Endothelial cell of umbilical vein (primary cell): Measurements from ENCODE around the gene IL36G. TPM values are rescaled to one million over a fixed set of nuclear protein-coding genes. Genes with fewer than 3 reads are reported as not detected.

ENCODE experiments used
- BruUV-seq: library from RNA; stranded (reverse); fragments of 400-500 nt; replicated peaks from 2 replicates; lab custom pipeline; 2021; lab: Mats Ljungman, UMichigan
- CTCF ChIA-PET: fragments of 300-600, 350-600 bp; sonication (Branson Sonifier 250); formaldehyde crosslinking; loops from one replicate; lab custom pipeline; 2021; ENCODE audit warnings: antibody characterized with exemption, inconsistent platforms; lab: Charles Lee
- POLR2A ChIA-PET: fragments of 300-600, 350-600 bp; sonication (Branson Sonifier 250); formaldehyde crosslinking; loops from one replicate; lab custom pipeline; 2021; ENCODE audit warnings: antibody characterized with exemption, inconsistent platforms; lab: Charles Lee
- DNase-seq: peaks from one replicate; pipeline ENCODE4 v3.0.0-alpha.2; 2011; ENCODE audit warnings: low read depth, low spot score
- FAIRE-seq: peaks from 2 replicates; lab custom pipeline; 2011; peaks lifted over from hg19 to GRCh38; lab: Jason Lieb, UNC
- H2AFZ ChIP-seq: 2 replicates; pipeline ENCODE4 v1.6.0; 2012; ENCODE audit warnings: low read depth, low read length, control low read depth, inconsistent platforms
- H3K27ac ChIP-seq: 2 replicates; pipeline ENCODE4 v1.5.1; 2011; ENCODE audit warnings: low read depth, mild to moderate bottlenecking, control low read depth, low read length, moderate library complexity; ENCODE audit not compliant: insufficient read depth
- H3K27me3 ChIP-seq, 2 experiments: 2 replicates each; pipeline versions ENCODE4 v1.6.0 to v1.6.1; 2011; ENCODE audit warnings: low read length in 2 of 2, mixed read lengths in 1 of 2; ENCODE audit not compliant: control insufficient read depth in 2 of 2, insufficient read depth in 2 of 2
- H3K36me3 ChIP-seq, 2 experiments: 2 replicates in 1 of 2; 3 replicates in 1 of 2; pipeline ENCODE4 v1.5.1; 2011; ENCODE audit warnings: low read length in 2 of 2, mild to moderate bottlenecking in 1 of 2, moderate library complexity in 1 of 2; ENCODE audit not compliant: control insufficient read depth in 2 of 2, insufficient read depth in 2 of 2; ENCODE audit errors: extremely low read depth in 1 of 2
- H3K4me1 ChIP-seq: 3 replicates; pipeline ENCODE4 v1.5.1; 2011; ENCODE audit warnings: mild to moderate bottlenecking, low read length; ENCODE audit not compliant: control insufficient read depth, insufficient read depth; ENCODE audit errors: extremely low read depth
- H3K4me2 ChIP-seq: 2 replicates; pipeline ENCODE4 v1.6.1; 2011; ENCODE audit warnings: low read length, control low read depth, mixed read lengths; ENCODE audit not compliant: insufficient read depth
- H3K4me3 ChIP-seq, 3 experiments: fragments of 200-600 bp in 1 of 3; sonication (generic), shearing (Covaris generic) in 1 of 3; replicated peaks in 1 of 3; 2 replicates each; pipeline ENCODE4 v1.5.1; 2011 to 2016; ENCODE audit warnings: control low read depth in 3 of 3, low read length in 3 of 3, mild to moderate bottlenecking in 2 of 3, inconsistent platforms in 1 of 3, low read depth in 1 of 3, moderate library complexity in 1 of 3; ENCODE audit not compliant: insufficient read depth in 1 of 3
- H3K79me2 ChIP-seq: 2 replicates; pipeline ENCODE4 v1.6.0; 2012; ENCODE audit warnings: low read length, inconsistent platforms; ENCODE audit not compliant: control insufficient read depth, insufficient read depth
- H3K9ac ChIP-seq: replicated peaks from 2 replicates; pipeline ENCODE3; 2011; ENCODE audit warnings: low read length, control low read depth; ENCODE audit not compliant: insufficient read depth; ENCODE audit errors: extremely low read depth
- H3K9me1 ChIP-seq: replicated peaks from 3 replicates; pipeline ENCODE4 v1.6.0; 2011; ENCODE audit warnings: mild to moderate bottlenecking, low read length; ENCODE audit not compliant: control insufficient read depth, insufficient read depth; ENCODE audit errors: extremely low read depth
- H3K9me3 ChIP-seq: replicated peaks from 2 replicates; pipeline ENCODE4 v1.5.1; 2012; ENCODE audit warnings: low read length, inconsistent platforms; ENCODE audit not compliant: control insufficient read depth, insufficient read depth
- H4K20me1 ChIP-seq: replicated peaks from 2 replicates; pipeline ENCODE3; 2011; ENCODE audit warnings: mild to moderate bottlenecking, low read length; ENCODE audit not compliant: control insufficient read depth, insufficient read depth; ENCODE audit errors: extremely low read depth
- EZH2 ChIP-seq: IDR thresholded peaks from 2 replicates; pipeline ENCODE4 v1.6.1; 2012; ENCODE audit warnings: borderline replicate concordance, low read depth, mild to moderate bottlenecking, moderate library complexity, low read length, inconsistent platforms; ENCODE audit not compliant: severe bottlenecking
- FOS ChIP-seq: IDR thresholded peaks from 2 replicates; pipeline ENCODE4 v1.6.1; 2011; ENCODE audit warnings: mild to moderate bottlenecking, low read length, moderate library complexity, borderline replicate concordance; ENCODE audit not compliant: insufficient read depth
- GATA2 ChIP-seq: IDR thresholded peaks from 2 replicates; pipeline ENCODE4 v1.7.0; 2011; ENCODE audit warnings: low read depth, mild to moderate bottlenecking, moderate library complexity, mixed read lengths, low read length; ENCODE audit not compliant: insufficient read length, insufficient read depth
- JUN ChIP-seq: IDR thresholded peaks from 2 replicates; pipeline ENCODE4 v1.6.1; 2011; ENCODE audit warnings: borderline replicate concordance, low read depth; ENCODE audit not compliant: insufficient read length, insufficient read depth
- MYC ChIP-seq: IDR thresholded peaks from one replicate; pipeline ENCODE4 v1.6.1; 2011; ENCODE audit warnings: mild to moderate bottlenecking, low read depth, low read length
- POLR2A ChIP-seq: IDR thresholded peaks from 2 replicates; pipeline ENCODE4 v1.6.1; 2012; ENCODE audit warnings: low read depth, mild to moderate bottlenecking, control low read depth, low read length
- POLR2AphosphoS5 ChIP-seq: IDR thresholded peaks from 2 replicates; pipeline ENCODE4 v1.6.1; 2012; ENCODE audit warnings: low read depth, mild to moderate bottlenecking, control low read depth, low read length, moderate library complexity; ENCODE audit not compliant: insufficient read depth
- dilution Hi-C: fragments of 300-500 bp; cut with MboI; formaldehyde crosslinking; loops from one replicate; pipeline ENCODE4 v1.15.0; 2019; ENCODE audit warnings: low sequenced_read_pairs; ENCODE audit not compliant: extremely low pct_ligation_motif_present
- intact Hi-C: fragments of 100-400 bp; cut with micrococcal nuclease; formaldehyde crosslinking; loops from one replicate; pipeline ENCODE4 v1.10.0; 2022
- polyA plus RNA-seq, 4 experiments: library from polyadenylated mRNA; depleted of rRNA in 3 of 4; stranded (reverse) in 3 of 4; unstranded in 1 of 4; fragments of >200 nt; gene quantifications; 2 replicates each; pipeline versions ENCODE4 v1.2.1 to v1.2.3, GENCODE V29; 2011 to 2012; ENCODE audit warnings: missing spikeins in 1 of 4
- total RNA-seq: library from RNA; stranded (reverse); gene quantifications from 2 replicates; pipeline ENCODE4 v1.2.3, GENCODE V29; 2021
- TF ChIP-seq, protein P1 (sequence below): IDR thresholded peaks from 2 replicates; pipeline ENCODE4 v1.6.1; 2011; ENCODE audit not compliant: insufficient read depth, insufficient read length
- TF ChIP-seq, protein P2 (sequence below), 2 donors: IDR thresholded peaks; 1 replicate in 1 of 2; 2 replicates in 1 of 2; pipeline ENCODE4 v1.5.1; 2011; ENCODE audit warnings: low read length in 2 of 2, mild to moderate bottlenecking in 2 of 2, moderate library complexity in 2 of 2, control low read depth in 1 of 2, inconsistent platforms in 1 of 2, low read depth in 1 of 2; ENCODE audit not compliant: insufficient read depth in 1 of 2; ENCODE audit errors: extremely low read depth in 1 of 2

IL36G gene
- total and polyA plus RNA-seq, 2 donors (not counting 3 experiments of a cell fraction or from before 2014, with no cell fraction given), result not detected

DNA sequence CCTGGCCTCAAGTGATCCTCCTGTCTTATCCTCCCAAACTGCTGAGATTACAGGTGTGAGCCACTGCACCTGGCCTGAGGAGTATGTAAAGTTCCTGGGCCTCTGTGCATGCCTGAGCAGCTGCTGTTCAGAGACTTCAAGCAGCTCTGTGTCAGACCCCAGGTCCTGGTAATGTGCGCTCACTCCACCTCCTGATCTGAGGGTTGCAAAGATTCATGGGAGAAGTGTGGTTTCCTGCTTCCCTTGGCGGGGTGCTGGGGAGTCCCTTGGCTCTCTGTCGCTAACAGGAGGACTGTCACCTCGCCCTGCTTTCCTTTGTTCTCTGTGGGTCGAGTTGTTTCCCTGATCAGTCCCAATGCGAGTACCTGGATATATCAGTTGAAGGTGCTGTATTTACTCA lies 18.8 kb downstream of the IL36G start:
- BruUV-seq, result no TSS peak
- H3K9ac ChIP-seq, result no peak overlapping the region
- ChIA-PET POLR2A (no interaction called here), CTCF (no interaction called here)
- H2AFZ ChIP-seq, result no peak overlapping the region
- no peak overlapping the region for H3K4me3 ChIP-seq
- no peak for FAIRE-seq
- no peaks in the 10 kb centered on the region for H3K36me3 ChIP-seq
- H3K9me3 ChIP-seq, result peaks cover 2% of the 10 kb centered on the region
- no peak overlapping the region for H3K4me2 ChIP-seq
- no peaks in the 10 kb centered on the region for H3K27me3 ChIP-seq
- H4K20me1 ChIP-seq, result no peaks in the 10 kb centered on the region
- TF ChIP-seq JUN, result no peak
- TF ChIP-seq POLR2AphosphoS5, result no peak
- no peak for TF ChIP-seq FOS
- no peak for TF ChIP-seq MYC
- TF ChIP-seq, protein P1, sequence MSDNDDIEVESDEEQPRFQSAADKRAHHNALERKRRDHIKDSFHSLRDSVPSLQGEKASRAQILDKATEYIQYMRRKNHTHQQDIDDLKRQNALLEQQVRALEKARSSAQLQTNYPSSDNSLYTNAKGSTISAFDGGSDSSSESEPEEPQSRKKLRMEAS, result no peak
- TF ChIP-seq GATA2, result no peak
- TF ChIP-seq, protein P2, sequence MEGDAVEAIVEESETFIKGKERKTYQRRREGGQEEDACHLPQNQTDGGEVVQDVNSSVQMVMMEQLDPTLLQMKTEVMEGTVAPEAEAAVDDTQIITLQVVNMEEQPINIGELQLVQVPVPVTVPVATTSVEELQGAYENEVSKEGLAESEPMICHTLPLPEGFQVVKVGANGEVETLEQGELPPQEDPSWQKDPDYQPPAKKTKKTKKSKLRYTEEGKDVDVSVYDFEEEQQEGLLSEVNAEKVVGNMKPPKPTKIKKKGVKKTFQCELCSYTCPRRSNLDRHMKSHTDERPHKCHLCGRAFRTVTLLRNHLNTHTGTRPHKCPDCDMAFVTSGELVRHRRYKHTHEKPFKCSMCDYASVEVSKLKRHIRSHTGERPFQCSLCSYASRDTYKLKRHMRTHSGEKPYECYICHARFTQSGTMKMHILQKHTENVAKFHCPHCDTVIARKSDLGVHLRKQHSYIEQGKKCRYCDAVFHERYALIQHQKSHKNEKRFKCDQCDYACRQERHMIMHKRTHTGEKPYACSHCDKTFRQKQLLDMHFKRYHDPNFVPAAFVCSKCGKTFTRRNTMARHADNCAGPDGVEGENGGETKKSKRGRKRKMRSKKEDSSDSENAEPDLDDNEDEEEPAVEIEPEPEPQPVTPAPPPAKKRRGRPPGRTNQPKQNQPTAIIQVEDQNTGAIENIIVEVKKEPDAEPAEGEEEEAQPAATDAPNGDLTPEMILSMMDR (IDR thresholded peaks at IDR 0.05; ENCODE audit: extremely low read depth in 1 of 2, insufficient read depth in 1 of 2, low read depth in 1 of 2, low read length in 2 of 2), result no peak
- no peak for TF ChIP-seq POLR2A
- no peak for TF ChIP-seq EZH2
- intact Hi-C loops, result no loop called here
- dilution Hi-C loops, result no loop called here
- DNase-seq, result no peak
- no peak overlapping the region for H3K27ac ChIP-seq
- H3K4me1 ChIP-seq, result no peaks in the 10 kb centered on the region
- no peaks in the 10 kb centered on the region for H3K9me1 ChIP-seq
- no peaks in the 10 kb centered on the region for H3K79me2 ChIP-seq
